Osteoblast (primary cell): ENCODE measurements around the gene CCT3. TPM values are rescaled to one million over a fixed set of nuclear protein-coding genes. Genes with fewer than 3 reads are reported as not detected.

Experiments used
- DNase-seq: peaks from one replicate; pipeline ENCODE4 v3.0.0; 2011; ENCODE audit warnings: low spot score, mixed read lengths; ENCODE audit not compliant: insufficient read length; ENCODE audit errors: missing footprints
- H2AFZ ChIP-seq: 2 replicates; pipeline ENCODE4 v1.6.0; 2011; ENCODE audit warnings: mild to moderate bottlenecking, low read length
- H3K27ac ChIP-seq: 2 replicates; pipeline ENCODE4 v1.5.1; 2011; ENCODE audit warnings: mild to moderate bottlenecking, low read depth, low read length, moderate library complexity
- H3K27me3 ChIP-seq: 2 replicates; pipeline ENCODE4 v1.6.0; 2012; ENCODE audit warnings: mild to moderate bottlenecking, control low read depth, inconsistent platforms, low read length, moderate library complexity; ENCODE audit not compliant: insufficient read depth
- H3K36me3 ChIP-seq: 2 replicates; pipeline ENCODE4 v1.5.1; 2011; ENCODE audit warnings: mild to moderate bottlenecking, low read length, control low read depth, moderate library complexity; ENCODE audit not compliant: insufficient read depth
- H3K4me1 ChIP-seq: 2 replicates; pipeline ENCODE4 v1.5.1; 2011; ENCODE audit warnings: mild to moderate bottlenecking, low read length, control low read depth, moderate library complexity; ENCODE audit not compliant: insufficient read depth
- H3K4me2 ChIP-seq: 2 replicates; pipeline ENCODE4 v1.6.0; 2011; ENCODE audit warnings: mild to moderate bottlenecking, low read length; ENCODE audit not compliant: insufficient read depth
- H3K4me3 ChIP-seq: fragments of 200-600 bp; sonication (generic); 3 replicates; pipeline ENCODE4 v1.5.1; 2012; ENCODE audit warnings: mild to moderate bottlenecking, low read length, inconsistent platforms; ENCODE audit not compliant: insufficient read depth
- H3K79me2 ChIP-seq: 2 replicates; pipeline ENCODE4 v1.6.0; 2012; ENCODE audit warnings: mild to moderate bottlenecking, low read length, control low read depth, inconsistent platforms; ENCODE audit not compliant: insufficient read depth
- H3K9me3 ChIP-seq: 2 replicates; pipeline ENCODE4 v1.5.1; 2011; ENCODE audit warnings: low read depth, low read length, control low read depth
- H4K20me1 ChIP-seq: 2 replicates; pipeline ENCODE4 v1.6.0; 2012; ENCODE audit warnings: mild to moderate bottlenecking, low read length, control low read depth; ENCODE audit not compliant: insufficient read depth
- total RNA-seq: library from RNA; depleted of rRNA; stranded (reverse); fragments of >200 nt; gene quantifications from 2 replicates; pipeline ENCODE4 v1.2.3, GENCODE V29; 2012
- TF ChIP-seq, protein P1 (sequence below): IDR thresholded peaks from 2 replicates; pipeline ENCODE4 v1.5.1; 2011; ENCODE audit warnings: mild to moderate bottlenecking, low read depth, low read length, moderate library complexity; ENCODE audit errors: extremely low read depth

Gene CCT3
- total RNA-seq, 1 donor: 258 TPM

DNA sequence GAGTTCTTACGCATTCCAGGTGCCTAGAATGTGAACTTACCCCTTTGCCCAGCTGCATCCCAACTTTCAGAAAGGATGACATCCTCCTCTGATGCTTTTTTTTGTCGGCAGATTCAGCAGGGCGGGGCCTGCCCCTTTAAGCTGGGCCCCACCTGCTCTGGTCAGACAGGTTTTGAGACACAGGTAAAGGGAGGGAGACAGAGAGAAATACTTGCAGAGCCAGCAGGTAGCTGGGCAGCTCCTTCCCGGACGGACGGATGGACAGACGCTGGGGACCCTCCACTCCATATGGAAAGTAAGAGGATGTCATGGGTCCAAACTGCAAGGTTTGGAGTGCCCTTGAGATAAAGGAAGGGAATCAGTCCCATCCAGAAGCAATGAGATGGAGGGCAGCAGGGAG lies 54.0 kb downstream of the CCT3 start, which contains the start of gene TMEM79:
TSS of gene TMEM79 (plus strand) at position 214 of the 400 bp plus-strand sequence. CDS start 902 bp downstream, outside the sequence.
- TF ChIP-seq, protein P1, sequence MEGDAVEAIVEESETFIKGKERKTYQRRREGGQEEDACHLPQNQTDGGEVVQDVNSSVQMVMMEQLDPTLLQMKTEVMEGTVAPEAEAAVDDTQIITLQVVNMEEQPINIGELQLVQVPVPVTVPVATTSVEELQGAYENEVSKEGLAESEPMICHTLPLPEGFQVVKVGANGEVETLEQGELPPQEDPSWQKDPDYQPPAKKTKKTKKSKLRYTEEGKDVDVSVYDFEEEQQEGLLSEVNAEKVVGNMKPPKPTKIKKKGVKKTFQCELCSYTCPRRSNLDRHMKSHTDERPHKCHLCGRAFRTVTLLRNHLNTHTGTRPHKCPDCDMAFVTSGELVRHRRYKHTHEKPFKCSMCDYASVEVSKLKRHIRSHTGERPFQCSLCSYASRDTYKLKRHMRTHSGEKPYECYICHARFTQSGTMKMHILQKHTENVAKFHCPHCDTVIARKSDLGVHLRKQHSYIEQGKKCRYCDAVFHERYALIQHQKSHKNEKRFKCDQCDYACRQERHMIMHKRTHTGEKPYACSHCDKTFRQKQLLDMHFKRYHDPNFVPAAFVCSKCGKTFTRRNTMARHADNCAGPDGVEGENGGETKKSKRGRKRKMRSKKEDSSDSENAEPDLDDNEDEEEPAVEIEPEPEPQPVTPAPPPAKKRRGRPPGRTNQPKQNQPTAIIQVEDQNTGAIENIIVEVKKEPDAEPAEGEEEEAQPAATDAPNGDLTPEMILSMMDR: no peak
- Histone ChIP-seq H3K27ac (peak within 1 kb of the TSS; percentile 71), H3K27me3 (no peaks in the 10 kb centered on the region)

DNA sequence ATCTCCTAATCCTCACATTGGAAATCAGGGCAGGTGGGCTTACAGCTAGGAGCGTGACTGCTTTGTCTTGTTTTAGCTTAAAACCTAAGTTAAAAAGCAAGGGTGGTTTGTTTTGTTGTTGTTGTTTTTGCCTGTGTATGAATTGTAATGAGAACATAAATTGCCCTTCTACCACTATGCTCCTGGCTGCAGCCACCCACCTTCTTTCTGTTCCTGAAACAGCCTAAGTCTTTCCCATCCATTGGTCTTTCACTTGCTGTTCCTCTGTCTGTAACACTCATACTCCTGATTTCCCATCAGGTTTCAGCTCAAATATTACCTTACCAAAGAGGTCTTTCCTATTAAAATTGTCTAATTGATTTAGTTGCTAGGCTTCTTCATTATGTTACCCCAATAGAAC lies 54.6 kb downstream of the CCT3 start:
- Histone ChIP-seq H3K79me2 (peaks cover 42% of the 10 kb centered on the region), H3K4me1 (peaks cover 31% of the 10 kb centered on the region), H3K4me2 (peak overlapping the region; percentile 99), H3K9me3 (no peaks in the 10 kb centered on the region), H3K27ac (peak overlapping the region; percentile 71), H3K36me3 (peaks cover 10% of the 10 kb centered on the region), H3K27me3 (no peaks in the 10 kb centered on the region), H2AFZ (peak overlapping the region; percentile 91), H3K4me3 (peak overlapping the region; percentile 82), H4K20me1 (peaks cover 34% of the 10 kb centered on the region)
- no peak for DNase-seq
- TF ChIP-seq, protein P1: no peak

More for the DNA sequence above, 54.0 kb downstream of the CCT3 start, which contains the start of gene TMEM79:
- peaks cover 36% of the 10 kb centered on the region for H3K79me2 ChIP-seq
- peaks cover 30% of the 10 kb centered on the region for H4K20me1 ChIP-seq
- peak within 1 kb of the TSS; percentile 99 for H3K4me2 ChIP-seq
- H3K36me3 ChIP-seq: peaks cover 9% of the 10 kb centered on the region
- H2AFZ ChIP-seq: peak within 1 kb of the TSS; percentile 91
- peaks cover 31% of the 10 kb centered on the region for H3K4me1 ChIP-seq
- no peaks in the 10 kb centered on the region for H3K9me3 ChIP-seq
- peak within 1 kb of the TSS; percentile 82 for H3K4me3 ChIP-seq
- DNase-seq: no peak

DNA sequence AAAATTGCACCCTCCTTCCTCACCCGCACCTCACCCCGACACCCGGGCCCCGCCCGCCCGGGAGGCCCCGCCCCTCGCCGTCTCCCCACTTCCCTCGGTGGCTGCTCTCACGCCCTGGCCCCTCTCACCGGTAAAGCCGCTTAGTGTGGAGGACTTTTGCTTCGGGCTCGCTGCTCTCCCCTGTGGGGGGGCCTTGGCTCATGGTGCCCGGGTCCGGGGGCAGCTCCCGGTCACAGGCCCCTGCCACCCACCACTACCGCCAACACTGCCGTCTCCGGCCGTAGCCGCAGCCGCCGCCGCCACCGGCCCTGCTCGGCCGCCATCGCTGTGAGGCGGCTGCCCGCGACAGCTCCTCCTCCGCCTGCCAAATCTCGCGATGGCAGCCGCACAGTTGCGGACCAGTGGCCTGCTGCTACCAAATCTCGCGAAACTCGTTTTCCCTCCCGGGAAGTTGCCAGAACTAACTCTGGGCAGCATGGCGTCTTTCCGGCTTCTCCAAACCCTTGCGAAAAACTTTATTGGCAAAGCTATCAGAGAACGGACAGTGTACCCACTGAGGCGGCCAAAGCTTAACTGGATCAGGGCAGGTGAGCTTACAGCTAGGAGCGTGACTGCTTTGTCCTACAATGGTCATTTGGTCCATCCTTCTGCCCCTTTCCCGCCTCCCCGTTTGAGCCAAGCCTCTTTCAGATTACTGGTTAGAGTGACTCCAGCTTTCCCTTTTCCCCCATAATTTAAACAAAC lies 55.4 kb downstream of the CCT3 start, which contains the start of gene SMG5:
TSS of gene SMG5 (minus strand) at position 347 of the 744 bp plus-strand sequence. CDS start at position 202, 145 bp downstream.
- peak; percentile 99 for DNase-seq
- Histone ChIP-seq H3K27ac (peak within 1 kb of the TSS; percentile 71), H3K36me3 (peaks cover 17% of the 10 kb centered on the region), H3K27me3 (no peaks in the 10 kb centered on the region), H2AFZ (peak within 1 kb of the TSS; percentile 91), H4K20me1 (peaks cover 41% of the 10 kb centered on the region), H3K4me1 (peaks cover 31% of the 10 kb centered on the region), H3K9me3 (no peaks in the 10 kb centered on the region), H3K4me3 (peak within 1 kb of the TSS; percentile 82), H3K79me2 (peaks cover 50% of the 10 kb centered on the region), H3K4me2 (peak within 1 kb of the TSS; percentile 99)
- TF ChIP-seq, protein P1: no peak
